IPS-11a (cell line): ENCODE data around the gene NKIRAS2.
A peak's percentile ranks its signal among the peaks of the same experiment; 100 is the strongest.

Source experiments
- H3K4me3 ChIP-seq: one replicate; pipeline ENCODE4 v1.5.1; 2013; ENCODE audit warnings: low read depth, low read length, control low read depth

The NKIRAS2 gene

DNA sequence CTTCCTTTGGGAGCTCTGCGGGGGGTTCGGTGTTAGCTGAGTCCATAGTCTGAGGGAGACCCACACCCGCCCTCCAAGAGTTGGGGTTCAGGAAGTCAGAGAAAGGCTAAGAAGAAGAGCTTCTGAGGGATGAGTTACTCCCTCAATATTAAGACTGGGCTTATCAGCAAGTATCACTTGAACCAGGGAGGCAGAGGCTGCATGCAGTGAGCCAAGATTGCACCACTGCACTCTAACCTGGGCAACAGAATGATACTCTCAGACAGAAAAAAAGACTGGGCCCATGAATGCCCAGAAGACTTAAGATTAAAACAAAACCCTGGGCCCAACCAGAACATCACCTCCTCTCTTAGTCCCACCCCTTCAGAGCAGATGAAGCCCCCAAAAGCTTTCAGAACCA is 6.0 kb downstream of the NKIRAS2 start:
- no peak overlapping the region for H3K4me3 ChIP-seq

DNA sequence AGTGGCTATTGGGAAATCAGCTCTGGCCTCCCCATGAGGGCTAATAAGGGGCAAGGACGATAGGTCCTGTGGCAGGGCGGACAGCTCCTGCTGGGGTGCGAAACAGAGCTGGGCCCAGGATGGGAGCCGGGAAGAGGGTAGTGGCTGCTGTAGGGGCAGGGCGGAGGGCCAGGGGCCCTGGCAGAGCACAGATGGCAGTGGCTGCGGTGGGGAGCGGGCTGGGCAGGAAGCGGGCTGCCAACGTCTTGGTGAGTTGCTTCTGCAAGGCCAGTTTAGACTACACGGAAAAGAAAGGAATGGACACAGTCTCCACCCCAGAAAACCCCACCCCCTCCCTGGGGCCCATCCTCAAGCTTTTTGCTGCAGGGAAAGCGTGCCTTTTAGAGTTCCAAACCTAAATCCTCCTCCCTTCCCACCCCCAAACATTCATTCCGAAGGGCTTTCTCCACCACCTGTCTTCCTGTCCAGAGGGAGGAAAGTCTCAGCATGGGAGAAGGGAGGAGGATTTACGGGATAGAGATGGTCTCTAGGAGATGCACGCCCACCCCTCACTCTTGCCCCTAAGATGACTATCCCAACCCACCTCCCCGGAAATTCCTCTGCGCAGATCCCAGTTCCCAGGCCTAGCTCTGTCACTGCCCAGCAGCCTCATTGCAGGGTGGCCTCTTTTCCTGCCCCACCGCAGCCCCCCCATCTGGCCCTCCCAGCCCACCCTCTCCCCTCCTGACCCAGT is 7.1 kb downstream of the NKIRAS2 start:
- no peak overlapping the region for H3K4me3 ChIP-seq

DNA sequence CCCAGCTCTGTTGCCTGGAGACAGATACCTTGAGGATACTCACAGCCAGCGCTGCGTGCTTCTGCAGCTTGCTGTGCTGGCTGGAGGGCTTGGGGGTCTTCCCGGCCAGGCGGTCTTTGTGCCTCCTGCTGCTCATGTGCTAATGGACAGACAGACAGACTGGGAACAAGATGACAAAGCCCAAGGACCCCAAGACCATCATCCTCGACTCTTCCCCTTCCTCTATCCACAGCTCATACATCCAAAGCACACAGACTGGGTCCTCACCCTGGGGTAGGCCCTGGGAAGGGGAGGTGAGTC is 7.7 kb downstream of the NKIRAS2 start:
- H3K4me3 ChIP-seq, result no peak overlapping the region

DNA sequence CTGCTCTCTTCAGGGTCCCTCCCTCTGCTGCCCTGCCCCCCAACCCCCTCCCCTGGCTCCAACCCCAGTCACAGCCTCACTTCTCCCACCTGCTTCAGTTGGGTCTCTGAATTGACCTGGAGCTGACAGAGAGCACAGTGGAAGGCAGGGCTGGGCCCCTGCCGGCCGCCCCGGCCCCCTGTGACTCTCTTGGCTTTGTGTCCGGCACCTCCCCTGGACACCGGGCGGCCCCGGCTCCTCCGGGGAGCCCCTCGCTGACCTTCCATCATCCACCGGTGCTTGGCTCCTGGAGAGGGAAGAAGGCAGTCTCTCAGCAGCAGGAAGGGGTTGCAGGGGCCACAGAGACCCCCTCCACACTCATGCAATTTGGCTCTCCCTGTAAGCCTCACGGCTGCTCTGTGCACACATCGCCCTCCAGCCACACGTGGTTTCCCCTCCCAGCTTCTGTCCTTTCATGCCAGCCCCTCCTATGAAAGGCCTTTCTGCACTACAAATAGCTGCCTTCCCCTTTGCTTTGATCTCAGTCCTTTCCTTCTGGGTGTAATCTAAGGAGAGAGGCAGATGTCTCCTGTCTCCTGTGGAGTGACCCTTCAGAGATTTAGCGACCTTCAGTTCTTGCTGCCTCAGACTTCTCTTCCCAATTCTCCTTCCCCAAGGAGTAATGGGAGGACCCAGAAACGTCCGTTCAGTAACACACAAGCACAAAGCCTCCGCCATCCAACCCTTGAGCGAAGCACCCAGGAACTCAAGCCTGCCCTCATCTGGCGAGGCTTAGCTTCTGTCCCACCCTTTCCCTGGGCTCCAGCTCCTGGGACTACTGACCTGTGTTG is 8.3 kb downstream of the NKIRAS2 start:
- H3K4me3 ChIP-seq, result no peak overlapping the region

DNA sequence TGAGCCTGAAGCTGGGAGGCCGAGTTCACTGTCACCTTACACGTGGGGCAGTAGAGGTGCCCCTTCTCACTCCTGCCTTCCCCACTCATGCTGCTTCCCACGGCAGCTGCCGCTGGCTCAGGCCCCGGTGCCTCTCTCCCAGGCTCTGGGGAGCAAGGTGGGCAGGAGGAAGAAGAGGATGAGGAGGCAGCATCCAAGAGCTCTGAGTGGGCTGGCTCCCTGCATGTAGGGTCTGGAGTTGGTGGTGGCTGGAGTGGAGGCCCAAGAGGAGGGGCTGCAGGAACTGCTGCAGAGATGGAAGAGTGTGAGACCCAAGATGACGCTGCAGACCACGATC is 8.9 kb downstream of the NKIRAS2 start:
- H3K4me3 ChIP-seq, result no peak overlapping the region

DNA sequence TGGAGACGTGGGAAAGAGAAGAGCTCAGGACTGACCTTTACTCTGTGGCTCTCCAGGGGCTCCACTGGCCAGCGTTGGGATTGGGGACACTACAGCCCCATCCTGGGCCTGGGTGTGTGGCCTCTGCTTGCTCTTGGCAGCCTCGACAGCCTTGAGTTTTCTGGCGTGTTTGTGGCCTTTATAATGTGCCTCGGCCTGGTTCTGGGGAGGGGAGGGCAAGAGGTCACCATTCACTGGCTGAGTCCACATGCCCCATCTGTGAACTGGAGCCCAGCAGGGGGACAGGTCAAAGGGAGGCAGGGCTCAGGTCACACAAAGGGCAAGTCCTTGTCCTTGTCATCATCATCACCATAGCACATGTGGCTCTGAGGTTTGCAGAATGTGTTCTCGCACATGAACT is 11.7 kb downstream of the NKIRAS2 start:
- H3K4me3 ChIP-seq, result no peak overlapping the region

DNA sequence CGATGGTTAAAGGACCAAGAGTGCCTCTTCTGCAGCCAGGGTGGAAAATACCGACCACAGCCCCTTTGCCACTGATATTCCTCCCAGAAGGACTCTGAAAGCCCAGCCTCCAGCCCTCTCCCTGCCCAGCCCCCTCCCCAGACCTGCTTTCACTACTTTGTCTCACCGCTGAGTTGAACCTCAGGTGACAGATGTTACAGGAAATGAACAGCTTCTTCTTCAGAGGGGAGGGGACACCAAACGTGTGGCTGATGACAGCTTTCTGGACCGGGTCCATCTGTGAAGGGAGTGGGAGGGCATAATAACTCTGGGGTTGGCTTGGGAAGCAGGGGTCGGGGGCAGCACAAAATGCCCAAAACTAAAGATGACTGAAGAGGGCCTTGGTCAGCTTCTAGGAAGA is 14.2 kb downstream of the NKIRAS2 start:
- no peak overlapping the region for H3K4me3 ChIP-seq

DNA sequence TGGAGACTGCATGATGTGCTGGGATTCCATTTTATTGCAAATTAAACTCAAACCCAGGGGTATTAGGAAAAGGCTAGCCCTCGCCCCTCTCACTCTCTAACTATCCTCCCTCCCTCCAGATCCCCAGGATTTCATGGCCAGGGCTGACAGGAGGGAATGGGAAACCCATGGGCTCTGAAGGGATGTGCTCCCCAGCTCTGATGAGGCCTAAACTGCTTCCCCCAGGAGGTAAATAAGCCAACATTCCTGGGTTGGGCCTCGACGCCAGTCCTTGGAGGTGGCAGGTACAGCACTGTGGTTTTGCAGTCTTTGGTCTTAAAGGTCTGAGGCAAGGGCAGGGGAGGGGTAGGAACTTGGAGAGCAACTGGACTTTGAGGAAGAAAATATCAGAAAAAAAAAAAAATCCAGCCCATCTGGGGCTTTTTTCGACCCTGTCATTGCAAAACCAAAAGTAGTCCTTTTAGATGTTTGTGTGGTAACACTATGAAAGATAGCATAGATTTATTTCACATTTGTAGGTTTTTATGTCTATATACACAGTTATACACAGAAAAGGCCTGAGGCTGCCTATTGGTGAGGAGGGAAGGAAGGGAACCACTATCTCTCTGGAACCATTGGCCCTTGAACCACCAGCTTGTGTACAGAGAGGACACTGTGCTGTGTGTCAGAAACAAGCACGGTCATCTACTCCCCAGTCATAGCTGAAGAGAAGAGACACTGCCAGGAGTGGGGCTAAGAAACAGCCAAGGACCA is 18.5 kb downstream of the NKIRAS2 start:
- no peak overlapping the region for H3K4me3 ChIP-seq

DNA sequence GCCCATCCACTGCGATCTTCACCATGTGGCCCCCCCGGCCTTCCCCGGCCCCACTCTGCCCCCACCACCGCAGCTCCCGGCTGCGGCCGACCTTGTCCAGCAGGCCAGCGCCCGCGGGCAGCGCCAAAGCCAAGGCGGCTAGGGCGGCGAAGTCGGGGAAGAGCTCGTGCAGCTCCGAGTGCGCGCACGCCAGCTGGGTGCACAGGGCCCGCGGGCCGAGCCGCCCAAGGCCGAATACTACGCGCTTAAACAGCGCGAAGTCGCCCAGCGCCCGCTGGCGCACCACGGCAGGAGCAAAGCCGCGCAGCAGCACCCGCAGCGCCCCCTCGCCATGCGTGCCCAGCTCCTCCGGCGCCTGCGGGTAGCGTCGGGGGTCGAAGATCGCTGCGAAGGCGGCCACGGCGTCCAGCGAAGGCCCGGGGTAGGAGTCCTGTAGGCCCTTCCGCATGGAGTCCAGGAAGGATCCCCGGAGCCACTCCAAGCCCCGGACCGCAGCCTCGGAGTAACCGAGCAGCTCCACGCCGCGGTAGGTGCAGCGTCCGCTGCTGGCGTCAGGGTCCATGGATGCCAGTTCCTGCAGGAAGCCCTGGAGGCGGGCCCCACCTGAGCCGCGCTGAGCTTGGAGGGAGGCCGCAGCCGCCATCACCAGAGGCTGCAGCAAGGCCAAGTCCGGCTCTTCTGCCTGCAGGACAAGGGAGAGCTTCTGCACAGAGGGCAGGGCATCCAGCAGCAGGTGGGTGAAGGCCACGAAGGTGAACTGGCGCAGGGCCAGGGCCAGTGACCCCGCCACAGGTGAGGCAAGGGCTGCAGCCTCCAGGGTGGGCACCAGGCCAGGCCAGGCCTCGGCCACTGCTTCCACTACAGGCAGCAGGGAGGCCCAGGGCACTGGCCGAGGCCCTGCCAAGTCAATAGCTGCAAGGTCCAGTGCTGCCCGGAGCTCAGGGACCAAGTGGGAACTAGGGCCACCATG is 20.2 kb downstream of the NKIRAS2 start:
- H3K4me3 ChIP-seq, result no peak overlapping the region

DNA sequence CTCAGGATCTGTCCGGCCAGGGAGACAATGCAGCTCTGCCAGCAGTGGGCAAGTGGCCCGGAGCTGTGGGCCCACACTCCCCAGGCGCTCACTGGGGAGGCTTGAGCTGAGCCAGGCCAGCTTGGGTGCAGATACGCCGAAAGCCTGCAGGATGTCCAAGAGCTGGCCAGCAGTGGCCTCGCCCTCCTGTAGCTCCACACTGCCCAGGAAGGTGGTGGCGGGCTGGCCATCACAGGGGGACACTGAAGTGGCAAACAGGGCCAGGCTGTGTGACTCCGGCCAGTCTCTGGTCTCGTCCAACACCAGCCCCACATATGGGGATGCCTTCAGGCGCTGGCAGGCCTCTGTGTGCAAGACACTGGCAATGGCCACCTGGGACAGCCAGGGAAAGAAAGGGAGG is 20.9 kb downstream of the NKIRAS2 start:
- no peak overlapping the region for H3K4me3 ChIP-seq

DNA sequence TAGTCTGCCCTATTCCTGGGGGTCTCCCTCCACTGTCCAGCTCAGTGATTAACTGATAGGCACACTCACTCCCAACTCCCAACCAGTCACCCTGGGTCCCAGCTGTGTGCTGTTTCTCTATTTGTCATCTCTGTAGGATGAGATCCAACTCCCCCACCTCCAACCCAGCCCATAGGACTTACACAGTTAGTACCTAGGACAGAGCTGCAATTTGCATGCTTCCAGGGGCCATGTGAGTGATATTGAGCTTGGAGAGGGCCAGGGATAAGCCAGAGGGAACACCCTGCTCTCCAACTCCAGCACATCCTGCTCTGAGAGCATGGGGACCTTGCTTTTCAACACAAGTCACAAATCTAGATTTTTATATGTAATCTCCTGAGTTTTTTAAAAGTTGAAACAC is 21.7 kb downstream of the NKIRAS2 start:
- no peak overlapping the region for H3K4me3 ChIP-seq

DNA sequence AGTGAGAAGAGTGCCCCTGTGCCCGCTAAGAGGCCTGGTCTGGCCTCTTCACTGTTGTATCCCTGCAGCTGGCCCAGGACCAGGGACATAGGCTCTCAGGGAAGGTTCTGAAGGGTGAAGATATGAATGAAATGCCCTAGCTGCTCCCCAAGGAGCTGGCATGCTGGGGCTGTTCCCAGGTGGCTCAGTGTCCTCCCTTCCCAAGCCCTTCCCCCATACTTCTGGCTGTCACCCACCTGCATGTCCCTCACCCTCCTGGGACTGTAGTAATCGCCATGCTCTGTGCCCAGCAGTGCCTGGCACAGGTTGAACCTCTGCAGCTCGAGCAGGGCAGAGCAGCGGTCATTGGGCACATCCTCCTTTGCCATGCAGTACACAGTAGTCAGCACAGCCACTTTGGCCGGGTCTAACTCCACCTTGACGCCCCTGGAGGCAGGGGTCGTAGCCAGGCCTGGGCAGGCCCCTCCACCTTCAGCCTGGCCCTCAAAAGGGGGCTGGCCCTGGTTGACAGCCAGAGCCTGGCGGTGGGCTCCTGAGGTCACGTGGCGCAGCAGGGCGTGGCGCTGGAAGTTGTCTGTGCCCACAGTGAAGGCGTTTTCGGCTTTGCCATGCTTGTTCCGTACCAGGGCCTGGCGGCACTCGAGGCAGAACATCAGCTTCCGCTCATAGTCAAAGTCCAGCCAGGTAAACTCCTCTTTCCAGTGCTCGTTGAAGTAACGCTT is 22.9 kb downstream of the NKIRAS2 start:
- H3K4me3 ChIP-seq, result no peak overlapping the region

DNA sequence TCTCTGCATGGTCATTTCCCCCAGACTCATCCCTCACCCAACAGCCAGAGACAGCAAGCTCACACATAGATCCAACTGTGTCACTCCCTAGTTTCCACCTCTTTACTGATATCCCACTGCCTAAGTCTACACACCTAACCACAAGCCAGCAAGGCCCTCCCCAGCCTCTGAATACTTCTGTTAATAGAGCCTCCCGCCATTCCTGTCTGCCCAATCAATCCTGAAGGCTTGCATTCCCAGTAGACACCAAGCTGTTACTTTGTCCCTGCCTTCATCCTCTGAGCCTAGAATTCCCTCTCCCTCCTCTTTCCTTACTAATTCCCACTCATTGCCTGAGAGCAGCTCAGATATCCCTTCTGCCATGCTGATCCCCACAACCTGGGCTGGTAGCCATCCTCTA is 25.8 kb downstream of the NKIRAS2 start:
- H3K4me3 ChIP-seq, result no peak overlapping the region

DNA sequence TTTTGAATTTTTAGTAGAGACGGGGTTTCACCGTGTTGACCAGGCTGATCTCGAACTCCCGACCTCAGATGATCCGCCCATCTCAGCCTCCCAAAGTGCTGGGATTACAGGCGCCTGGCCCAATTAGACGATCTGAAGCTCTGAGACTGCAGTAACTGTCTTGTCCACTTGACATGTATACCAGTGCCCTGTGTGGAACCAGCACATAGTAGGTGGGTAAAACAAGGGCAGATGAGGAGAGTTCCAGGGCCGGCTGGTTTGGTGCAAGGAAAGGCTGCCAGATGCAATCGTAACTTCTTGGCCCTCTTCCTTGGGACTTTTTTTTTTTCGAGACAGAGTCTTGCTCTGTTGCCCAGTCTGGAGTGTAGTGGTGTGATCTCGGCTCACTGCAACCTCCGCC is 27.5 kb downstream of the NKIRAS2 start:
- no peak overlapping the region for H3K4me3 ChIP-seq

DNA sequence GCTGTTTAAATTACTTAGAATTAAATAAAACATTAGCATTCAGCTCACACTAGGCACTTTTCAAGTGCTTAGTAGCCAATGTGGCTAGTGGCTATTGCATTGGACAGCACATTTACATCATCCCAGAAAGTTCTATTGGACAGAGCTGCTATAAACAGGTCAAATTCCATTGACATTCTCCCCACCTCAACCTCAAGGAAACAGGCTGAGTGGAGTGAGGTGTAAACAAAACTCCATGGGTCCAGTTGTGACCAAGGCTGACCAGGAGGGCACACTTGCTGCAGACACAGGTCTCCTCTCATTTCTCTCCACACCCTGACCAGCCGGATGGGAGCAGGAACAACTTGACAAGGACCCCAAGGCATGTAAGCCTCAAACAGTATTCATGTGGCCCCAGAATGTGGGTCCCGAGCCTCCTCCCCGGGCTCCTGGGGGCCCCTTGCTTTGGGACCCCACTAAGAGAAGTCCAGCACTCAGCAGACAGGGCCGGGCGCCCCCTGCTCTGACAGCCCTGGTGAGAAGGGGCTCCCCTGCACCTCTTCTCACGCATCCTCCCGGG is 30.0 kb downstream of the NKIRAS2 start:
- peak overlapping the region; percentile 44 for H3K4me3 ChIP-seq

DNA sequence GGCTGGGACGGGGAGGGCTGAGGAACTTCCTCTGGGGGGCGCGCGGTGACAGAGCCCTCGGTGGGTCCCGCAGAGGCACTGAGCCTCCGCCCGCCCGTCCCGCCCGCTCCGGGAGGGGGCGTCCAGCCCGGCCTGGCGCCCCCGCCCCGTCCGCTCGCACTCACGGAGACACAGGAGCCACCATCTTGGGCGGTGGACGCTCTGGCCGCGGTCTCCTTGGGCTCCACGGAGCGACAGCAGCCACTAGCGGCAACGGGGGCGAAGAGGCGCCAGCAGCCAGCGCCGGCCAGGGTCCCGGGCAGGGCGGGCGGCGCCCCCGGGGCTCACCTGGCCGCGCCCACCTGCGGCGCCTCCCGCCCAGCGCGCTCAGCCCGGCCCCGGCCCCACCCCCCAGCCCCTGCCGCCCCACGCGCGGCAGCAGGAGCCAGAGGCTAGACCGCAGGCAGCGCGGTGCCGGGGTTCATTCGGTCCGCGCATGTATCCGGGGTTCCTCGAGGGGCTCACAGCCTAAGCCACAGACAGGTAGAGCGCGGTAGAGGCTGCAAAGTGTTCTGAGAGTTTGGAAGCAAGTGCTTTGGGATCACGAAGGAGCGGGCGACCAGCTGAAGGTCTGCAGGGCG is 30.6 kb downstream of the NKIRAS2 start, which contains the start of gene C17orf113:
C17orf113 (minus strand) TSS at position 209 of the 620 bp plus-strand sequence. CDS start 7,225 bp downstream, outside the sequence.
- H3K4me3 ChIP-seq, result peak within 1 kb of the TSS; percentile 48

DNA sequence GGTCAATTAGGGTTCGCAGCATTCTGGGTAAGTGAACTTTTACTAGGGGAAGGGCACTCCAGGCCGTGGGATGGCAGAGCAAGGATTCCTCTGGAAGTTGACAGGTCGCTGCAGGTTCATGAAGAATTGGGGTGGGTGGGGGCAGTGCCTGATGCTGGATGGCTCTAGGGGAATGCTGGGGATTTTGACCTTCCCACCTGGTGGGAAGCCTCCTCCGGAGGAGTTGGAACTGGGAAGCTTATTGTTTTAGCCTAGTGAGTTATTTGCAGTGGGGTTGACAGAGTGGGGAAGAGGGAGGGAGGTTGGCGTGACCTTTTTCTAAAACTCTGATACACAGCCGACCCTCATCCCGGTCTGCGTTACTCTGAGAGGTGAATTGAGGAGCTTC is 31.1 kb downstream of the NKIRAS2 start:
- peak overlapping the region; percentile 48 for H3K4me3 ChIP-seq

DNA sequence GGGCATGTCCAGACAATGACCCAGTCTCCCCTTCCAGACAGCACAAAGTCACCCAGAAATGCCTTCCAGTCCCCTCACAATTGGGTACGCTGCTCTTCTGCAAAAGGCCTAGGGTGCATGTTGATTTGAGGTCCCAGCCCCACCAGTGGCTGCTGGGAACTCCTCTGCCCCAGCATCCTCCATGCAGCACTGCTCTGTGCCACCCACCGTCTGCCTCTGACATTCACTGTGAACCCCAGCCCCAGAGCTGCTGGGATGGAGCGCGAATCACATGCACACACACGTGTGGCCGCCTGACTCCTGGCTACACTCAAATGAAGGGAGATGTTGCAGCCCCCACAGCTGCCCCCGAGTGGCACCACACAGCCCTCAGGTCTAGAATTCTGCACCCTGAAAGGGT is 31.8 kb downstream of the NKIRAS2 start:
- no peak overlapping the region for H3K4me3 ChIP-seq

DNA sequence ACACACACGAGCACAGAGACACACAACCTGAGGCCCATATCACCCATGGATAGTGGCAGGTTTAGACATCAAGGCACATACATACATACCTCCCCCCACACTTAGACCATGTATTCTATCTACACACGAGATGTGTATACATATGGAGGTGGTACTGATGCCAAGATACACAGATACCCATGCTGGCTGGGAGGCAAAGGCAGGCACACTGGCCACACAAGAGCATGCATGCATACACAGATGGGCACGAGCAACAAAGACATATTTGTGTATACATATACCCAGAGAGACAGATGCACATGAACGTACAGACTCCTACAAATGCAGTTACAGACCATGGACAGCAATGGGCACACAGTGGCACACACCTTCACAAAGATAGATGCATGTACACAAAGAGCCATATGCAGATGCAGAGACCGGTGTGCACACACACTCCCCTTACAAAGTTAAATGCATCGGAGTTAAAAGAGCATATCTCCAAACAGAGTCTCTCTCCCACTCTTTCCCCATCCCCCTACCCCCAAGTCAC is 32.5 kb downstream of the NKIRAS2 start:
- no peak overlapping the region for H3K4me3 ChIP-seq
